CD14-positive monocyte (primary cell): ENCODE data around the gene AOPEP. TPM values are rescaled to one million over a fixed set of nuclear protein-coding genes. Genes with fewer than 3 reads are reported as not detected.

Experiments
- DNase-seq, 3 donors: peaks; one replicate each; pipeline ENCODE4 v3.0.0-alpha.2; 2011 to 2022
- H2AFZ ChIP-seq: 2 replicates; pipeline ENCODE4 v1.6.0; 2012; ENCODE audit warnings: mild to moderate bottlenecking, low read depth, low read length, inconsistent platforms; ENCODE audit not compliant: insufficient read depth, poor library complexity, severe bottlenecking
- H3K27ac ChIP-seq, 2 donors: 1 replicate in 1 of 2; 2 replicates in 1 of 2; pipeline ENCODE4 v1.5.1; 2012 to 2013; ENCODE audit warnings: low read length in 2 of 2, control low read depth in 1 of 2, inconsistent platforms in 1 of 2, low read depth in 1 of 2, mild to moderate bottlenecking in 1 of 2
- H3K27me3 ChIP-seq, 2 donors: one replicate each; pipeline versions ENCODE4 v1.6.0 to v1.6.1; 2011 to 2013; ENCODE audit warnings: low read length in 2 of 2; ENCODE audit not compliant: control insufficient read depth in 2 of 2, insufficient read depth in 2 of 2
- H3K36me3 ChIP-seq, 2 donors: replicated peaks in 1 of 2; 1 replicate in 1 of 2; 2 replicates in 1 of 2; pipeline versions ENCODE4 v1.5.1 to v1.6.1; 2012 to 2013; ENCODE audit warnings: low read length in 2 of 2, control low read depth in 1 of 2, inconsistent platforms in 1 of 2, mild to moderate bottlenecking in 1 of 2; ENCODE audit not compliant: insufficient read depth in 2 of 2, control insufficient read depth in 1 of 2
- H3K4me1 ChIP-seq, 2 donors: 1 replicate in 1 of 2; 2 replicates in 1 of 2; pipeline versions ENCODE4 v1.5.1 to v1.6.1; 2012 to 2013; ENCODE audit warnings: low read length in 2 of 2, control low read depth in 1 of 2, inconsistent platforms in 1 of 2, mild to moderate bottlenecking in 1 of 2, moderate library complexity in 1 of 2; ENCODE audit not compliant: insufficient read depth in 2 of 2, control insufficient read depth in 1 of 2
- H3K4me2 ChIP-seq: replicated peaks from 2 replicates; pipeline ENCODE3; 2012; ENCODE audit warnings: low read length, moderate library complexity, mild to moderate bottlenecking; ENCODE audit not compliant: poor library complexity, severe bottlenecking; ENCODE audit errors: extremely low read depth
- H3K4me3 ChIP-seq, 3 experiments: fragments of 200-600 bp in 1 of 3; sonication (generic) in 1 of 3; replicated peaks in 1 of 3; 1 replicate in 2 of 3; 2 replicates in 1 of 3; pipeline ENCODE4 v1.5.1; 2011 to 2013; ENCODE audit warnings: low read length in 3 of 3, mild to moderate bottlenecking in 3 of 3, control low read depth in 2 of 3, low read depth in 2 of 3, inconsistent platforms in 1 of 3, moderate library complexity in 1 of 3
- H3K79me2 ChIP-seq: 2 replicates; pipeline ENCODE4 v1.6.0; 2012; ENCODE audit warnings: mild to moderate bottlenecking, control low read depth, inconsistent platforms, low read length, moderate library complexity; ENCODE audit not compliant: insufficient read depth
- H3K9ac ChIP-seq: 2 replicates; pipeline ENCODE4 v1.6.0; 2017; ENCODE audit warnings: low read length, mild to moderate bottlenecking; ENCODE audit not compliant: insufficient read depth, poor library complexity, severe bottlenecking
- H3K9me3 ChIP-seq, 2 donors: replicated peaks in 1 of 2; 1 replicate in 1 of 2; 2 replicates in 1 of 2; pipeline versions ENCODE4 v1.5.1 to v1.6.1; 2012 to 2013; ENCODE audit warnings: low read length in 2 of 2, control low read depth in 1 of 2; ENCODE audit not compliant: control insufficient read depth in 1 of 2, insufficient read depth in 1 of 2
- H4K20me1 ChIP-seq: 2 replicates; pipeline ENCODE4 v1.6.0; 2012; ENCODE audit warnings: mild to moderate bottlenecking, low read length, control low read depth, moderate library complexity; ENCODE audit not compliant: insufficient read depth
- H3K27ac Mint-ChIP-seq, 7 donors: one replicate each; pipeline ENCODE4 v1.8.0; 2020; ENCODE audit warnings: mild to moderate bottlenecking in 7 of 7, mixed read lengths in 7 of 7, moderate library complexity in 6 of 7, inconsistent platforms in 2 of 7
- H3K27me3 Mint-ChIP-seq, 3 donors: one replicate each; pipeline ENCODE4 v1.8.0; 2021 to 2022; ENCODE audit warnings: low read depth in 3 of 3, mild to moderate bottlenecking in 3 of 3, mixed read lengths in 3 of 3, moderate library complexity in 3 of 3, inconsistent platforms in 1 of 3
- H3K36me3 Mint-ChIP-seq, 2 donors: one replicate each; pipeline ENCODE4 v1.8.0; 2020; ENCODE audit warnings: mixed read lengths in 2 of 2, inconsistent platforms in 1 of 2, mild to moderate bottlenecking in 1 of 2
- H3K4me1 Mint-ChIP-seq: one replicate; pipeline ENCODE4 v1.8.0; 2020; ENCODE audit warnings: mild to moderate bottlenecking, mixed read lengths
- H3K4me3 Mint-ChIP-seq, 2 donors: one replicate each; pipeline ENCODE4 v1.8.0; 2020; ENCODE audit warnings: mild to moderate bottlenecking in 2 of 2, mixed read lengths in 2 of 2, moderate library complexity in 1 of 2
- H3K9me3 Mint-ChIP-seq, 7 donors: one replicate each; pipeline ENCODE4 v1.8.0; 2020 to 2022; ENCODE audit warnings: mixed read lengths in 7 of 7, mild to moderate bottlenecking in 6 of 7, moderate library complexity in 6 of 7, inconsistent platforms in 2 of 7
- CTCF ChIP-seq: fragments of 200-600 bp; IDR thresholded peaks from one replicate; pipeline ENCODE4 v1.8.0; 2022; ENCODE audit warnings: antibody characterized with exemption, mild to moderate bottlenecking
- WGBS: methylation state at CpG from one replicate; pipeline ENCODE4 v1.1.5; 2013; ENCODE audit warnings: missing lambda C conversion rate; ENCODE audit not compliant: insufficient coverage; 5-methylcytosine and 5-hydroxymethylcytosine counted together
- intact Hi-C, 2 donors: fragments of 100-400 bp; cut with micrococcal nuclease; formaldehyde crosslinking; loops; one replicate each; pipeline versions ENCODE4 v1.15.0 to v1.15.1; 2023
- polyA plus RNA-seq, 3 donors: library from polyadenylated mRNA; depleted of rRNA in 1 of 3; unstranded in 2 of 3; stranded (reverse) in 1 of 3; fragments of 300-500 nt in 2 of 3; fragments of >200 nt in 1 of 3; fragmentation: Illumina TruSeq in 2 of 3; gene quantifications; 1 replicate in 2 of 3; 2 replicates in 1 of 3; pipeline ENCODE4 v1.2.3, GENCODE V29; 2012 to 2021

Gene AOPEP
- polyA plus RNA-seq, 3 donors, result 3.0 to 4.1 (median 3.1) TPM

- 100% methylated on average over 1 of the region's 5 CpGs for WGBS
These were observed 230.2 kb downstream of the AOPEP start for GRCh38 chr9:94956731-94957130.

GRCh38 chr9:94960964-94961363, 234.5 kb downstream of the AOPEP start:
- no peak overlapping the region for H3K9ac ChIP-seq
- no peaks in the 10 kb centered on the region for H3K4me1 Mint-ChIP-seq
- H3K4me3 ChIP-seq, result no peak overlapping the region
- peaks cover 0 to 1% (median 0%) of the 10 kb centered on the region in 3 donors for H3K27me3 Mint-ChIP-seq
- no peak overlapping the region for H2AFZ ChIP-seq
- peaks cover 12% of the 10 kb centered on the region in 2 donors for H3K36me3 Mint-ChIP-seq
- H3K9me3 ChIP-seq, result no peaks in the 10 kb centered on the region
- peaks cover 0 to 1% (median 0%) of the 10 kb centered on the region in 7 donors for H3K9me3 Mint-ChIP-seq
- no peak overlapping the region for H3K27ac ChIP-seq
- H3K27ac Mint-ChIP-seq, result no peak overlapping the region
- H4K20me1 ChIP-seq, result no peaks in the 10 kb centered on the region
- no peak for DNase-seq
- no peak for TF ChIP-seq CTCF
- H3K4me3 Mint-ChIP-seq, result no peak overlapping the region
- no peaks in the 10 kb centered on the region for H3K27me3 ChIP-seq
- no peak overlapping the region for H3K4me2 ChIP-seq
- H3K36me3 ChIP-seq, result no peaks in the 10 kb centered on the region
- H3K4me1 ChIP-seq, result no peaks in the 10 kb centered on the region
- no CpG with 5 or more reads among the region's 5 CpGs for WGBS
- no peaks in the 10 kb centered on the region for H3K79me2 ChIP-seq
- intact Hi-C loops, result no loop called here

More at GRCh38 chr9:94956731-94957130, 230.2 kb downstream of the AOPEP start:
- Mint-ChIP-seq H3K27ac (no peak overlapping the region), H3K4me3 (no peak overlapping the region), H3K9me3 (peaks cover 0 to 1% (median 0%) of the 10 kb centered on the region in 7 donors), H3K36me3 (peaks cover 12 to 15% of the 10 kb centered on the region in 2 donors), H3K4me1 (peaks cover 8% of the 10 kb centered on the region), H3K27me3 (no peaks in the 10 kb centered on the region)
- no peaks in the 10 kb centered on the region for H3K9me3 ChIP-seq
- H3K27ac ChIP-seq, result no peak overlapping the region
- H3K4me1 ChIP-seq, result no peaks in the 10 kb centered on the region
- intact Hi-C loops, result no loop called here
- H3K4me2 ChIP-seq, result no peak overlapping the region
- H3K27me3 ChIP-seq, result no peaks in the 10 kb centered on the region
- H3K4me3 ChIP-seq, result no peak overlapping the region
- TF ChIP-seq CTCF, result no peak
- H3K79me2 ChIP-seq, result no peaks in the 10 kb centered on the region
- no peak overlapping the region for H3K9ac ChIP-seq
- no peak overlapping the region for H2AFZ ChIP-seq
- H4K20me1 ChIP-seq, result no peaks in the 10 kb centered on the region
- no peak for DNase-seq
- no peaks in the 10 kb centered on the region for H3K36me3 ChIP-seq
